Body of pancreas (tissue), 4 donors: ENCODE measurements around the gene DSTN. TPM values are rescaled to one million over a fixed set of nuclear protein-coding genes. Genes with fewer than 3 reads are reported as not detected.

Experiments
- ATAC-seq: fragments of 150-250 bp; one replicate; pipeline ENCODE4 v1.9.1; 2016
- DNase-seq, 4 donors: peaks; one replicate each; pipeline ENCODE4 v3.0.0-alpha.2; 2019
- H3K27ac ChIP-seq, 4 donors: fragments of 200-600 bp; sonication (generic); 1 replicate in 3 of 4; 2 replicates in 1 of 4; pipeline versions ENCODE4 v1.5.1 to v1.6.1; 2016 to 2019; ENCODE audit warnings: mild to moderate bottlenecking in 1 of 4, mixed read lengths in 1 of 4, moderate library complexity in 1 of 4
- H3K27me3 ChIP-seq, 2 donors: fragments of 200-600 bp; sonication (generic); one replicate each; pipeline ENCODE4 v1.6.0; 2016; ENCODE audit warnings: mild to moderate bottlenecking in 1 of 2
- H3K36me3 ChIP-seq, 2 donors: fragments of 200-600 bp; sonication (generic); replicated peaks in 1 of 2; 2 replicates each; pipeline ENCODE4 v1.5.1; 2016; ENCODE audit warnings: low read depth in 2 of 2; ENCODE audit not compliant: insufficient read depth in 1 of 2
- H3K4me1 ChIP-seq: fragments of 200-600 bp; sonication (generic); one replicate; pipeline ENCODE4 v1.6.0; 2016
- H3K4me3 ChIP-seq, 2 donors: fragments of 200-600 bp; sonication (generic); 1 replicate in 1 of 2; 2 replicates in 1 of 2; pipeline ENCODE4 v1.5.1; 2016 to 2019
- H3K9me3 ChIP-seq, 3 donors: fragments of 200-600 bp; sonication (generic); 1 replicate in 2 of 3; 2 replicates in 1 of 3; pipeline ENCODE4 v1.5.1; 2016
- CTCF ChIP-seq, 7 experiments: fragments of 450-650 bp in 4 of 7; fragments of 200-600 bp in 3 of 7; sonication (generic) in 3 of 7; IDR thresholded peaks; one replicate each; pipeline ENCODE4 v1.5.1; 2016 to 2019; ENCODE audit warnings: antibody characterized with exemption in 7 of 7
- POLR2A ChIP-seq, 3 donors: fragments of 450-650 bp; IDR thresholded peaks; one replicate each; pipeline ENCODE4 v1.6.1; 2016; ENCODE audit warnings: antibody characterized with exemption in 3 of 3, mild to moderate bottlenecking in 2 of 3
- WGBS, 2 donors: methylation state at CpG; one replicate each; pipeline ENCODE4 v1.1.5; 2017; 5-methylcytosine and 5-hydroxymethylcytosine counted together
- intact Hi-C: fragments of 100-400 bp; cut with DNase I; formaldehyde crosslinking; loops from one replicate; pipeline ENCODE4 v1.15.1; 2023
- total RNA-seq, 2 donors: library from RNA; depleted of rRNA; stranded (reverse); fragments of >200 nt; gene quantifications; one replicate each; pipeline ENCODE4 v1.1.0, GENCODE V29; 2016

Gene DSTN
- total RNA-seq, 2 donors from 2014 or later = 103 to 464 TPM

- WGBS, 2 donors = 1 to 2% methylated on average over 23 to 77 of the region's 111 CpGs
- peak within 1 kb of the TSS; percentile 77 to 91 (median 85) for H3K27ac ChIP-seq
Observed at GRCh38 chr20:17530716-17531664, 38.9 kb upstream of the DSTN start, which contains the start of gene BFSP1. Gene BFSP1, minus strand, starts transcription at chr20:17531379. Its CDS starts 50 bp downstream, at chr20:17531329.

DNA sequence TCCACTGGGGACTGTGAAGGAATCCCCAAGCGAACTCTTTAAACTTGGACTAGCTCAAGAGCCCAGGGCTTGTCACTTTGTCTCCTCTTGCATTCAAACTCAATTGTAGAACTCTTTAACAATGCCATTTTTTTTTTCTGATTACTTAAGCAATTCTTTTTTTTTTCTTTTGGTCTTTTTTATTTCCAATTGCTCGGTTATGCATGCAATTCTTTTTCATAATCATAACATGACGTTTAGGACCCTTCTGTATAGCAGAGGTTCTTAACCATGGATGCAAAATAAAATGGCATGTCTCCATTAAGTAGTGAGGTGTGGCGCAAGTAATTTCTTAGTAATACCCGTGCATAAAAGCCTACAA lies 38.2 kb upstream of the DSTN start:
- WGBS, 2 donors = 73 to 80% methylated on average over 5 of the region's 5 CpGs
- intact Hi-C loops = no loop called here
- Histone ChIP-seq H3K4me3 (peak overlapping the region in 1 of 2 donors; percentile 3), H3K27me3 (no peaks in the 10 kb centered on the region), H3K4me1 (peaks cover 15% of the 10 kb centered on the region), H3K27ac (peak overlapping the region; percentile 77 to 91 (median 85)), H3K36me3 (no peaks in the 10 kb centered on the region), H3K9me3 (no peaks in the 10 kb centered on the region)
- DNase-seq (no peak), ATAC-seq (no peak)
- TF ChIP-seq POLR2A (IDR thresholded peaks at IDR 0.05) (no peak), CTCF (IDR thresholded peaks at IDR 0.05) (no peak)

More at GRCh38 chr20:17530716-17531664, 38.9 kb upstream of the DSTN start, which contains the start of gene BFSP1:
- Histone ChIP-seq H3K9me3 (no peaks in the 10 kb centered on the region), H3K4me3 (peak within 1 kb of the TSS in 1 of 2 donors; percentile 3), H3K27me3 (no peaks in the 10 kb centered on the region), H3K4me1 (peaks cover 15% of the 10 kb centered on the region), H3K36me3 (no peaks in the 10 kb centered on the region)
- peak; percentile 44 to 61 (median 51) for TF ChIP-seq POLR2A (IDR thresholded peaks at IDR 0.05)
- TF ChIP-seq CTCF (IDR thresholded peaks at IDR 0.05) = peak in 2 of 7 experiments; percentile 2 to 25
- intact Hi-C loops = no loop called here
- DNase-seq = peak; percentile 82 to 90 (median 87)
- peak; percentile 92 for ATAC-seq

DNA sequence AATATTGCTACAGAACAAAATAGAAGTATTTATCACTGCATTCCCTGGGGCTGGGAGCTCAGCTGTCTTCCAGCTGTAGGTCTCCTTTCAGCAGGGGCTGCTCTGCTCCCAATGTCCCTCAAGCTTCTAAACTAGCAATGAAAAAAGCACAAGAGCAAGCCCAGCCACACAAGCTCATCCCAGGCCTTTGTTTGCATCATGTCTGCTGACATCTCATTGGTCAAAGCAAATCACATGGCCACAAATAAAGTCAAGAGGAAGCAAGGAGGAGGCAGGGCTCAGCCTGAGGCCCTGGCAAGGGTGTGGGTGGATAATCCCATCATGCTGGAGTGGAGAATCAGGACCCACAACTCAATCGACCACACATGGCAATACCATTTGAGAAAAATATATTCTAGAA lies 36.5 kb upstream of the DSTN start:
- no peaks in the 10 kb centered on the region for H3K9me3 ChIP-seq
- H3K36me3 ChIP-seq = no peaks in the 10 kb centered on the region
- peaks cover 18% of the 10 kb centered on the region for H3K4me1 ChIP-seq
- WGBS, 2 donors = 46 to 48% methylated on average over 1 of the region's 1 CpG
- no peak overlapping the region for H3K27ac ChIP-seq
- no peak overlapping the region for H3K4me3 ChIP-seq
- intact Hi-C loops = no loop called here
- no peaks in the 10 kb centered on the region for H3K27me3 ChIP-seq
- TF ChIP-seq POLR2A (IDR thresholded peaks at IDR 0.05) (no peak), CTCF (IDR thresholded peaks at IDR 0.05) (no peak)
- DNase-seq (peak in 2 of 4 donors; percentile 18 to 22), ATAC-seq (no peak)

DNA sequence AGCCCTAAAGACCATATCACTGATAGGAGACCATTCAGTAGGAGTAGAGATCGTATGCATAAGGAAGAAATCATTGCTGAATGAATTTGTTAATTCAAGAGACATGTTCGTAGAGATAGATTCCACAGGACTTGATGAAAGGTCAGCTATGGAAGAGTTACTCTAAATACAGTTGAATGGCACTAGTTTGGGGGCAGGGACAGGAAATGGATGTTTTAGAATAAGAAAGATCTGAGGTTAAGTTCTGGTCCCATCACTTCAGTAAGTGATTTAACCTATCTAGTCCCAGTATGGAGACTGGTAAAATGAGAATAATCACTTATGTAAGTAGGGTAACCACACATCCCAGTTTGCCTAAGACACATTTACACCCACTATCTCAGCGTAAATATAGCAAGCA lies 35.8 kb upstream of the DSTN start:
- Histone ChIP-seq H3K4me3 (no peak overlapping the region), H3K9me3 (no peaks in the 10 kb centered on the region), H3K36me3 (no peaks in the 10 kb centered on the region), H3K27me3 (no peaks in the 10 kb centered on the region), H3K4me1 (peaks cover 18% of the 10 kb centered on the region), H3K27ac (no peak overlapping the region)
- 88 to 90% methylated on average over 3 of the region's 3 CpGs for WGBS, 2 donors
- intact Hi-C loops = no loop called here
- ATAC-seq = no peak
- TF ChIP-seq CTCF (IDR thresholded peaks at IDR 0.05) (no peak), POLR2A (IDR thresholded peaks at IDR 0.05) (no peak)
- DNase-seq = no peak
